Measurements from ENCODE around the gene FAM83C. TPM values are rescaled to one million over a fixed set of nuclear protein-coding genes. Genes with fewer than 3 reads are reported as not detected.
"Not testable (repeated sequence)": the region's sequence is repeated elsewhere in the genome, so short reads cannot be mapped to it uniquely, and the experiment has no call there.

Gene FAM83C
- total and polyA plus RNA-seq, 2 donors = 0.18 to 0.21 TPM

- no peak for DNase-seq (ENCODE audit: extremely low spot score)
- no peak overlapping the region for H3K27ac ChIP-seq (ENCODE audit: low read depth)
- H3K4me3 ChIP-seq (ENCODE audit: low read depth, low read length) = no peak overlapping the region
- peaks cover 3% of the 10 kb centered on the region for H3K36me3 ChIP-seq (ENCODE audit: insufficient read depth)
- 60% methylated on average over 1 of the region's 1 CpG for WGBS
- peaks cover 1% of the 10 kb centered on the region for H3K4me1 ChIP-seq (ENCODE audit: insufficient read depth)
Observed at GRCh38 chr20:35264755-35265154, 27.5 kb downstream of the FAM83C start.

GRCh38 chr20:35263532-35264341, 28.5 kb downstream of the FAM83C start:
- no peak overlapping the region for H3K27ac ChIP-seq (ENCODE audit: low read depth)
- H3K4me1 ChIP-seq (ENCODE audit: insufficient read depth) = peaks cover 1% of the 10 kb centered on the region
- DNase-seq (ENCODE audit: extremely low spot score) = no peak
- peaks cover 3% of the 10 kb centered on the region for H3K36me3 ChIP-seq (ENCODE audit: insufficient read depth)
- WGBS = 71% methylated on average over 17 of the region's 17 CpGs
- H3K4me3 ChIP-seq (ENCODE audit: low read depth, low read length) = no peak overlapping the region

- not testable (repeated sequence) for H3K4me1 ChIP-seq (ENCODE audit: insufficient read depth); H3K36me3 ChIP-seq (ENCODE audit: insufficient read depth); DNase-seq (ENCODE audit: extremely low spot score); H3K4me3 ChIP-seq (ENCODE audit: low read depth, low read length); H3K27ac ChIP-seq (ENCODE audit: low read depth)
- 38% methylated on average over 5 of the region's 8 CpGs for WGBS
Observed at GRCh38 chr20:35262731-35263531, 29.3 kb downstream of the FAM83C start.

GRCh38 chr20:35262321-35262720, 29.9 kb downstream of the FAM83C start:
- not testable (repeated sequence) for DNase-seq (ENCODE audit: extremely low spot score); H3K4me3 ChIP-seq (ENCODE audit: low read depth, low read length); H3K27ac ChIP-seq (ENCODE audit: low read depth); H3K4me1 ChIP-seq (ENCODE audit: insufficient read depth); H3K36me3 ChIP-seq (ENCODE audit: insufficient read depth)
- WGBS = 55% methylated on average over 7 of the region's 10 CpGs

- Histone ChIP-seq H3K36me3 (ENCODE audit: insufficient read depth) (no peaks in the 10 kb centered on the region), H3K4me3 (ENCODE audit: low read depth, low read length) (no peak overlapping the region), H3K4me1 (ENCODE audit: insufficient read depth) (peaks cover 1% of the 10 kb centered on the region), H3K27ac (ENCODE audit: low read depth) (no peak overlapping the region)
- no peak for DNase-seq (ENCODE audit: extremely low spot score)
- 92% methylated on average over 6 of the region's 6 CpGs for WGBS
Observed at GRCh38 chr20:35260426-35260825, 31.8 kb downstream of the FAM83C start.

GRCh38 chr20:35257175-35257909, 34.9 kb downstream of the FAM83C start:
- Histone ChIP-seq H3K4me1 (ENCODE audit: insufficient read depth) (no peaks in the 10 kb centered on the region), H3K27ac (ENCODE audit: low read depth) (no peak overlapping the region), H3K4me3 (ENCODE audit: low read depth, low read length) (no peak overlapping the region), H3K36me3 (ENCODE audit: insufficient read depth) (no peaks in the 10 kb centered on the region)
- 68% methylated on average over 8 of the region's 8 CpGs for WGBS
- DNase-seq (ENCODE audit: extremely low spot score) = no peak

- Histone ChIP-seq H3K27ac (ENCODE audit: low read depth) (no peak overlapping the region), H3K36me3 (ENCODE audit: insufficient read depth) (no peaks in the 10 kb centered on the region), H3K4me3 (ENCODE audit: low read depth, low read length) (no peak overlapping the region), H3K4me1 (ENCODE audit: insufficient read depth) (no peaks in the 10 kb centered on the region)
- WGBS = 92% methylated on average over 12 of the region's 12 CpGs
- no peak for DNase-seq (ENCODE audit: extremely low spot score)
Observed at GRCh38 chr20:35254448-35254999, 37.7 kb downstream of the FAM83C start.

GRCh38 chr20:35253010-35253409, 39.2 kb downstream of the FAM83C start:
- H3K27ac ChIP-seq (ENCODE audit: low read depth) = no peak overlapping the region
- WGBS = 70% methylated on average over 3 of the region's 3 CpGs
- H3K36me3 ChIP-seq (ENCODE audit: insufficient read depth) = no peaks in the 10 kb centered on the region
- no peak for DNase-seq (ENCODE audit: extremely low spot score)
- H3K4me1 ChIP-seq (ENCODE audit: insufficient read depth) = no peaks in the 10 kb centered on the region
- H3K4me3 ChIP-seq (ENCODE audit: low read depth, low read length) = no peak overlapping the region

GRCh38 chr20:35252598-35252997, 39.6 kb downstream of the FAM83C start:
- H3K27ac ChIP-seq (ENCODE audit: low read depth); H3K4me3 ChIP-seq (ENCODE audit: low read depth, low read length); H3K36me3 ChIP-seq (ENCODE audit: insufficient read depth); DNase-seq (ENCODE audit: extremely low spot score); H3K4me1 ChIP-seq (ENCODE audit: insufficient read depth): not testable (repeated sequence)
- 91% methylated on average over 2 of the region's 2 CpGs for WGBS

- no peaks in the 10 kb centered on the region for H3K36me3 ChIP-seq (ENCODE audit: insufficient read depth)
- no peak for DNase-seq (ENCODE audit: extremely low spot score)
- H3K27ac ChIP-seq (ENCODE audit: low read depth) = no peak overlapping the region
- WGBS = 57% methylated on average over 2 of the region's 2 CpGs
- no peaks in the 10 kb centered on the region for H3K4me1 ChIP-seq (ENCODE audit: insufficient read depth)
- H3K4me3 ChIP-seq (ENCODE audit: low read depth, low read length) = no peak overlapping the region
Observed at GRCh38 chr20:35252037-35252461, 40.2 kb downstream of the FAM83C start.

GRCh38 chr20:35251613-35251940, 40.6 kb downstream of the FAM83C start:
- DNase-seq (ENCODE audit: extremely low spot score) = no peak
- no peak overlapping the region for H3K4me3 ChIP-seq (ENCODE audit: low read depth, low read length)
- no peaks in the 10 kb centered on the region for H3K36me3 ChIP-seq (ENCODE audit: insufficient read depth)
- H3K27ac ChIP-seq (ENCODE audit: low read depth) = no peak overlapping the region
- no peaks in the 10 kb centered on the region for H3K4me1 ChIP-seq (ENCODE audit: insufficient read depth)
- 89% methylated on average over 2 of the region's 2 CpGs for WGBS

- WGBS = 84% methylated on average over 9 of the region's 9 CpGs
- DNase-seq (ENCODE audit: extremely low spot score) = no peak
- Histone ChIP-seq H3K27ac (ENCODE audit: low read depth) (no peak overlapping the region), H3K36me3 (ENCODE audit: insufficient read depth) (no peaks in the 10 kb centered on the region), H3K4me1 (ENCODE audit: insufficient read depth) (no peaks in the 10 kb centered on the region), H3K4me3 (ENCODE audit: low read depth, low read length) (no peak overlapping the region)
Observed at GRCh38 chr20:35248641-35249475, 43.4 kb downstream of the FAM83C start.

- WGBS = 90% methylated on average over 12 of the region's 12 CpGs
- no peaks in the 10 kb centered on the region for H3K36me3 ChIP-seq (ENCODE audit: insufficient read depth)
- no peak for DNase-seq (ENCODE audit: extremely low spot score)
- no peak overlapping the region for H3K4me3 ChIP-seq (ENCODE audit: low read depth, low read length)
- H3K27ac ChIP-seq (ENCODE audit: low read depth) = no peak overlapping the region
- no peaks in the 10 kb centered on the region for H3K4me1 ChIP-seq (ENCODE audit: insufficient read depth)
Observed at GRCh38 chr20:35246723-35247122, 45.5 kb downstream of the FAM83C start.

Data from urinary bladder (tissue), 4 donors.